Stimulated activated CD8-positive, alpha-beta memory T cell treated with anti-CD3 and anti-CD28 coated beads, Interleukin-7, amount 100 ng/mL, for 1 hour (primary cell): ENCODE results near the gene PLXNB1.

Experiments
- DNase-seq, 2 donors: peaks; one replicate each; pipeline ENCODE4 v3.0.0-alpha.2; 2020; ENCODE audit warnings: low read depth in 2 of 2

The PLXNB1 gene

GRCh38 chr3:48419149-48419548, 10.7 kb downstream of the PLXNB1 start:
- no peak for DNase-seq

DNA sequence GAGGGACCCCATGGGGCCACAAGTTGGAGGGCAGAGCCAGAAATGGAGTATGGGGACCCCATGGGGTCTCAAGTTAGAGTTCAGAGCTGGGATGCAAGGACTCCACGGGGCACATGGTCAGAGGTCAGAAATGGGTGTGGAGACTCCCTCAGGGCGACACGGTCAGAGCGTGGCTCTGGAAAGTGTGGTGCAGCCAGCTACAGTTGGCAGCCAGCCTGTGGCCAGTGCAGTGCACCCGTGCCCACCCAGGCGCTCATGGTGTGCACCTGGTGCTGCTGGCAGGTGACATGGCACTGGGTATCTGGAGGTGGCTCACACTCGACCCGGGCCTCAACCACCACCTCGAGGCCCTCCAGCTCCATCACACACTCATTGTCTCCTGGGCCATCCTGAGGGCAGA, 11.2 kb downstream of the PLXNB1 start:
- DNase-seq: no peak

DNA sequence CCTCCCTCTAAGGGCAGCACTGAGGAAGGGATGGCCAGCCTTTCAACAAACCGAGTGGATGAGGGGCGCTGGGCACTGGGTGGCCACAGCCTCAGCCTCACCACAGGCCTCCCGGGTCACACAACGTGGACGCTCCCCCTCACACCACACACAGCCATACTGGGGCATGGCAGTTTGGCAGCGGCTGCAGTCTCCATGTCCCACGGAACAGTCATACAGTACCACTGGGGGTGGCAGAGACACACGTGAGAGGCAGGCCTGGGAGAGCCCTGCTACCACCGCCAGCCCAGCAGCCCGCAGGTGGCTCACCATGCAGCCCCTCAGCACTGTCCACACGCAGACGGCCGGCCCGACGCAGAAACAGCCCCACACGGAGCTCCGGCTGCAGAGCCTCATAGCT, 11.7 kb downstream of the PLXNB1 start:
- DNase-seq: no peak

DNA sequence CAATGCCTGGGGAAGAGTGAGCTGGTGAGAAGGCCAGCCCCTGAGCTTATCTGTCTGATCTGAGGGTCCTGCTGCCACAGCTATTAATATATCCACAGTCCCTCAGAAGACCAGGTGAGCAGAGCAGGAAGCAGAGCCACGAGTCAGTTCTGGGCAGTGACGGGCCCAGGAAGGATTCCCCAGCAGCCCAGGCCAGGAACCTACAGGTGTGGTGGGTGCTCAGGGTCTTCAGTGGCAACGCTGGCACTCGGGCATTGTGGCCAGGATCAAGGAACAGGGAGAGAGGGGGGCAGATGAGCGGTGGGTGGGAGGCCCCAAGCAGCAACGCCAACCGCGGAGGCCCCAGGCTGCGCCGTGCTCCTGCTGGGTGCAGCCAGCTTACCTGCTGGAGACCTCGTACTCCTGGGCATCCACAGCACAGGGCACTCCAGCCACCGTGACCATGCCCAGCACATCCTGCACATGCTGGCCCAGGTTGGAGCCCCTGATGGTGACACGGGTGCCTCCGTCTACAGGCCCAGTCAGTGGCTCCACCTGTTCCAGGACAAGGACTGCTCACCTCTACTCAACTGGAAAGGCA, 12.3 kb downstream of the PLXNB1 start:
- DNase-seq: no peak

DNA sequence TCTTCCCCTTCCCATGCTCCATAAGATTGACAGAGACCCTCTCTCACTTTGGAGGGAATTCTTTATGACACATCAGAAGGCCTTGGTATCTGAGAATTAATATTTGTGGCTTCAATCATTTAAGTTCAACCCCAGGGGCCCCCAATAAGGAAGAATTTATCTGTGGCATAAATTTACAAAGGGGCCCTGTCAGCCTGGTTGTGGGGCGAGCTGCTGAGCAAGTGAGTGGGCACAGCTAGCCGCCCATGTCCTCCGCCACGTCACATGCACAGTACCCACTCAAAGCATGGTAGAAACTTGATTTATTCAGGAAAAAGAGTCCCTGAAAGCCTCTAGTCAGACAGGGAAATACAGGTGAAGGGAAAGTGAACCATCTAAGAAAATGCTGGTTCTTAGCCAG, 13.3 kb downstream of the PLXNB1 start:
- DNase-seq: no peak

- DNase-seq: no peak
Measured at GRCh38 chr3:48416091-48416505, 13.8 kb downstream of the PLXNB1 start.

DNA sequence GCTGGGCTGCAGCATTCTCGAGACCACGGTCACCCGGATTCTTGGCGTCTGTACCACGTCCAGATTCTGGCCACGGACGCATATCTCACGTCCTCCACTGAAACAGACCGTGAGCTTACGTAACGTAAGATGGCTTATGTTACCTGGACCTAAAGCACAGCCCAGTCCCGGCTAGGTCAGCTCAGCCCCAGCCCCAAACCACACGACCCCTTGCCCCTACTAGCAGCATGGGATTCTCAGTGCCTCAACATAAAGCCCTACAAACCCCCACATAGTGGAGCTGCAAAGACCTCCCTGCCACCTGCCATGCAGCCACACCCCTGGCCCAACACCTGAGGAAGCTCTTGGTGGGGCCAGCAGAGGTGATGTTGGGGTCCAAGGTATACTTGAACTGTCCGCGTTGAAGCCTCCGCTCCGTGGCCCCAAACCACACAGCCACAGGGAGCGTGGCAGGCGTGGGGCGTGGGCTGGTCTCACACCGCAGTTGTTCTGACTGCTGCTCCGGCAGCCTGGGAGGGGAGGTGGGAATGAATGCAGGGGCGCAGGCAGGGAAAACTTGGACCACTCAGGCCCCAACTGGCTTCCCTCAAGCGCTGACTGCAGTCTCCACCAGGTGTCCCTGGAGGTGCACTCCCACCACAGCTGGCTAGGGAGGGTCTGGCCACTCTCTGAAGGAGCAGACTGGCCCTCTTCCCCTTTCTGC, 14.5 kb downstream of the PLXNB1 start:
- DNase-seq: no peak

- no peak for DNase-seq
Measured at GRCh38 chr3:48414376-48415250, 15.3 kb downstream of the PLXNB1 start.

- DNase-seq: no peak
Measured at GRCh38 chr3:48413611-48414010, 16.3 kb downstream of the PLXNB1 start.

DNA sequence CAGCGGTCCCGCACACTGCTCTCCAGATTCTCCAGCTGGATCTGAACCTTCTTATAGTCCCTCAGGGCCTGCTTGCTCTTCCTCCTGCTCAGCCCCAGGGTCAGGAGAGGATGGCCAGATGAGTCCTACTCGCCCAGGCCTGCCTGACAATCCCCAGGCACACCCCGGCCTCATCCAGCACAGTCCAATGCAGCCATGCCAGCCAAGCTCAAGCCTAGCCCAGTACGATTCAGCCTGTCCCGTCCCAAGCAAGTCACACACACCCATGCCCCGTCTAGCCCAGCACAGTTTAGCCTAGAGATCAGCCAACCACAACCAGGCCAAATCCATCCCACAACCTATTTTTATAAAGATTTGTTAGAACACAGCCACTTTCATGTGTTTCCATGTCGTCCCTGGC, 16.8 kb downstream of the PLXNB1 start:
- no peak for DNase-seq

- DNase-seq: no peak
Measured at GRCh38 chr3:48412375-48413001, 17.4 kb downstream of the PLXNB1 start.

GRCh38 chr3:48411606-48412374, 18.1 kb downstream of the PLXNB1 start:
- no peak for DNase-seq

- DNase-seq: no peak
Measured at GRCh38 chr3:48411041-48411588, 18.8 kb downstream of the PLXNB1 start.

GRCh38 chr3:48410205-48411040, 19.5 kb downstream of the PLXNB1 start:
- DNase-seq: no peak

- no peak for DNase-seq
Measured at GRCh38 chr3:48409291-48410201, 20.3 kb downstream of the PLXNB1 start.

GRCh38 chr3:48408823-48409281, 21.0 kb downstream of the PLXNB1 start:
- no peak for DNase-seq

DNA sequence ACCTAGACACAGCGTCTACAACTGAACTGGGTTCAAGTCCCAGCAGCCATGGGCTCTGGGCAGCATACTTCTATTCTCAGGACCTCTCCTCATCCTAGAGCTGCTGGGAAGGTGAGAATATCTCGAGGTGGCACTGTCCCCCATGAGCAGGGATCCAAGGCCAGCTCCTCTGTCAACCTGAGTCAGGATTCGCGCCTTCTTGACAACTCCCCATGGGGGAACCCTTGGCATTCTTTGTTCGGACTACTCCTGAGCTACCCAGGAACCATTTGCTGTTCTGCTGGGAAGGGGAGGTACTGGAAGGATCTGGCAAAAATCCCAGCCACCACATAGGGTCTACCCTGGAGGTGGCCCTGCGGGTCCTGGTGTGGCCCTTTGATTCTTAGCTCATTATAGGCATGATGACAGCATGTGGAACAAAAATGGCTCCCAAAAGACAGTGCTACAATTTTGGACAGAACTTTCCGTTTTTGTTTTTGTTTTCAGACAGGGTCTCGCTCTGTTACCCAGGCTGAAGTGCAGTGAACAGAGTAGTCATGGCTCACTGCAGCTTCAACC, 22.3 kb downstream of the PLXNB1 start:
- no peak for DNase-seq
